Pancreas (tissue), 10 donors: ENCODE measurements around the gene SNX30. TPM values are rescaled to one million over a fixed set of nuclear protein-coding genes. Genes with fewer than 3 reads are reported as not detected.

Source experiments
- ATAC-seq, 4 donors: fragments of 200-7000 bp; cut with Tn5 transposase; one replicate each; pipeline versions ENCODE4 v1.8.0 to v1.9.1; 2020; ENCODE audit warnings: mild to moderate bottlenecking in 4 of 4, moderate library complexity in 4 of 4
- DNase-seq, 6 donors: peaks; one replicate each; pipeline ENCODE4 v3.0.0-alpha.2; 2020
- FAIRE-seq: peaks from 2 replicates; lab custom pipeline; 2012; peaks lifted over from hg19 to GRCh38; lab: Jason Lieb, UNC
- H3K27ac ChIP-seq, 4 donors: fragments of 200-600 bp; sonication (generic); 1 replicate in 3 of 4; 2 replicates in 1 of 4; pipeline versions ENCODE4 v1.5.0 to v1.8.0; 2020
- H3K27me3 ChIP-seq, 4 donors: fragments of 200-600 bp; one replicate each; pipeline ENCODE4 v1.8.0; 2021
- H3K36me3 ChIP-seq, 3 donors: fragments of 200-600 bp; sonication (generic) in 1 of 3; one replicate each; pipeline versions ENCODE4 v1.5.0 to v1.8.0; 2020 to 2021
- H3K4me1 ChIP-seq, 3 donors: fragments of 200-600 bp; one replicate each; pipeline ENCODE4 v1.8.0; 2021
- H3K4me3 ChIP-seq, 4 donors: fragments of 200-600 bp; sonication (generic) in 2 of 4; one replicate each; pipeline versions ENCODE4 v1.5.0 to v1.8.0; 2020 to 2021
- H3K9me3 ChIP-seq, 4 donors: fragments of 200-600 bp; one replicate each; pipeline ENCODE4 v1.8.0; 2021
- WGBS, 2 donors: extraction: QIAGEN DNeasy Blood & Tissue Kit; methylation state at CpG; one replicate each; pipeline ENCODE4 v1.1.7; 2013; 5-methylcytosine and 5-hydroxymethylcytosine counted together
- intact Hi-C, 3 donors: fragments of 100-400 bp; cut with DNase I; formaldehyde crosslinking; loops; one replicate each; pipeline versions ENCODE4 v1.11.1 to v1.14.2; 2022
- polyA plus RNA-seq, 2 donors: library from polyadenylated mRNA; stranded (reverse); fragments of 200-250 nt; gene quantifications; one replicate each; pipeline ENCODE4 v1.2.3, GENCODE V29; 2013
- total RNA-seq, 6 donors: library from RNA; stranded (reverse); fragmentation: NEBNext Ultra II Directional in 4 of 6; extraction: Animal tissue kit (Norgen Biotek cat#: 25700) in 4 of 6; gene quantifications; one replicate each; pipeline versions ENCODE4 v1.2.1 to v1.2.4, GENCODE V29; 2021 to 2023
- TF ChIP-seq, protein P1 (sequence below), 4 donors: fragments of 200-600 bp; sonication (generic) in 3 of 4; IDR thresholded peaks; one replicate each; pipeline versions ENCODE4 v1.5.0 to v1.8.0; 2021; ENCODE audit warnings: antibody characterized with exemption in 4 of 4
- donor health status: healthy with polysubstance abuse.
- donor health status: DM: no; HTN: no; CAD: no; lungs with moderate emphysema.
- donor health status: DM: no; HTN: no; CAD: no.
- donor health status: control.
- donor health status: control.
- donor health status: Bipolar disorder and iron deficiency.
- donor health status: DM: yes; HTN: yes; CAD: no.
- donor health status: DM: no; HTN: no; CAD: no.
- donor health status: DM: no; HTN: no; CAD: no.
- donor health status: DM: yes; HTN: yes; CAD: no.

Gene SNX30
- total and polyA plus RNA-seq, 8 donors: 2.1 to 8.2 (median 4.1) TPM

DNA sequence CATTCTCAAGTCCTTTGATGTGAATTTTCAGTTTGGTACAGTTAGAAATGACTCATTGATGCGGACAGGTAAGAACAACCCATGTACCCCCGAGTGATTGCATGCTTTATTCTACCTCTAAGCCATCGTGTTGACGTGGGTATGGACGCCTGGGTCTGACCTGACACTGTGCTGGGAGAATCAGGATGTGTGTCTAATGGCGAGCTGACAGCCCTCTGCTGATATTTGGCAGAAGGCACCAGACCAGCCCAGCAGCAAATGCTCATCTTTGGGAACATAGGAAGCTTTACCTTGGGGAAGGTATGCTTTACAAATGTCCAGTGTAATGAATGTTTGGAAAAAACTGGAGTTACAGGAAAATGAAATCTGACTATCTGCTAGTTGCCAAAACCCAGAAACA lies 120.0 kb downstream of the SNX30 start:
- H3K36me3 ChIP-seq: no peaks in the 10 kb centered on the region
- no peaks in the 10 kb centered on the region for H3K9me3 ChIP-seq
- DNase-seq: no peak
- H3K4me1 ChIP-seq: no peaks in the 10 kb centered on the region
- 85% methylated on average over 6 of the region's 6 CpGs for WGBS, 2 donors
- intact Hi-C loops: no loop called here
- no peaks in the 10 kb centered on the region for H3K27me3 ChIP-seq
- H3K4me3 ChIP-seq: no peak overlapping the region
- TF ChIP-seq, protein P1, sequence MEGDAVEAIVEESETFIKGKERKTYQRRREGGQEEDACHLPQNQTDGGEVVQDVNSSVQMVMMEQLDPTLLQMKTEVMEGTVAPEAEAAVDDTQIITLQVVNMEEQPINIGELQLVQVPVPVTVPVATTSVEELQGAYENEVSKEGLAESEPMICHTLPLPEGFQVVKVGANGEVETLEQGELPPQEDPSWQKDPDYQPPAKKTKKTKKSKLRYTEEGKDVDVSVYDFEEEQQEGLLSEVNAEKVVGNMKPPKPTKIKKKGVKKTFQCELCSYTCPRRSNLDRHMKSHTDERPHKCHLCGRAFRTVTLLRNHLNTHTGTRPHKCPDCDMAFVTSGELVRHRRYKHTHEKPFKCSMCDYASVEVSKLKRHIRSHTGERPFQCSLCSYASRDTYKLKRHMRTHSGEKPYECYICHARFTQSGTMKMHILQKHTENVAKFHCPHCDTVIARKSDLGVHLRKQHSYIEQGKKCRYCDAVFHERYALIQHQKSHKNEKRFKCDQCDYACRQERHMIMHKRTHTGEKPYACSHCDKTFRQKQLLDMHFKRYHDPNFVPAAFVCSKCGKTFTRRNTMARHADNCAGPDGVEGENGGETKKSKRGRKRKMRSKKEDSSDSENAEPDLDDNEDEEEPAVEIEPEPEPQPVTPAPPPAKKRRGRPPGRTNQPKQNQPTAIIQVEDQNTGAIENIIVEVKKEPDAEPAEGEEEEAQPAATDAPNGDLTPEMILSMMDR (IDR thresholded peaks at IDR 0.05): no peak
- FAIRE-seq: no peak
- no peak for ATAC-seq
- no peak overlapping the region for H3K27ac ChIP-seq

DNA sequence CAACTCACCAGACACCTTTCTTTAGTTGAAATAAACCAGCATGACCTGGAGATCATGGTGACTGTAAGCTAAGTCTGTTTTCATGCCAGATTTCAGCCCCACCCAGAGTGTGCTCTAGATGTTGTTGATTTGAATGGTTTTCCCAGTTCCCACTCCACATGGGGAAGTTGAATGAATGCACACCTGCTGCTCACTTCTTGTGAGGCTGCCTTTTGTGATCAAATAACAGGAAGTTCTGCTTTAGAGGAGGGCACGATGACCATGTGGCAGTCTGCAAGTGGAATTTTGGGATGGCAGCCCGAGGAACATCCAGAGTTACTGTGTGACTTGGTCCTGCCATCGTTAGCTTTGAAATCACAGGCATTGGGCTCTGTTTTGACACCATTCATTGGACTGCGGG lies 121.5 kb downstream of the SNX30 start:
- no peak for ATAC-seq
- Histone ChIP-seq H3K4me1 (no peaks in the 10 kb centered on the region), H3K9me3 (no peaks in the 10 kb centered on the region), H3K4me3 (no peak overlapping the region), H3K27ac (no peak overlapping the region), H3K36me3 (no peaks in the 10 kb centered on the region), H3K27me3 (no peaks in the 10 kb centered on the region)
- intact Hi-C loops: no loop called here
- no peak for DNase-seq
- no peak for FAIRE-seq
- TF ChIP-seq, protein P1 (IDR thresholded peaks at IDR 0.05): no peak
- 69 to 71% methylated on average over 4 of the region's 4 CpGs for WGBS, 2 donors

DNA sequence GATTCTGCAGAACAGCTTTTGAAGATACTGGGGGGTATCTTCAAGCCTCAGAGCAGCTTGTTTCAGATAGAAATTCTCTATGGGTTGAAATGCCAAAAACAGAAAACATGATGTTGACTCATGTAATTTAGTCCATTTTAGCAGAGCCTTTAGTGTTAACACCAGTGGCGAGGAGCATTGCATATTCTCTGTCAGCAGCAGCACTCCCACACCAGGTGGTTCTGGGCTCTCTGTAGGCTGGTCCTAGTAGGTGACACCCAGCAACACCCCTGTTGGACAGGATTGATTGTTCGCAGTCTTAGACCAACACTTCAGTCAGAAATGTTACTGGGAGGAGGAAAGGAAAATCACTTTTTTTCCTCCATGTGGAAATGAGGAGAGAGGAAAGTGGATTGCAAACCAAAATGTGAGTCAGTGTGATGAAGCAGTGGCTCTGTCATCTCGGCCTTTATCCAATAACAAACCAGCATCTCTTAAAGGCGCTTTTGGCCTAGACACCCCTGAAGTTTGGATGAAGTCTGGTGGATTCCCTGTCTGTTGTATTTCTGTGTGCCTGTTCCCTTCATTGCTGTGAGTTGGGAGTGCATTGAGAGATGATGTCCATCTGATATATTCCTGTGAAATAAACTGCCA lies 123.3 kb downstream of the SNX30 start:
- TF ChIP-seq, protein P1 (IDR thresholded peaks at IDR 0.05): no peak

DNA sequence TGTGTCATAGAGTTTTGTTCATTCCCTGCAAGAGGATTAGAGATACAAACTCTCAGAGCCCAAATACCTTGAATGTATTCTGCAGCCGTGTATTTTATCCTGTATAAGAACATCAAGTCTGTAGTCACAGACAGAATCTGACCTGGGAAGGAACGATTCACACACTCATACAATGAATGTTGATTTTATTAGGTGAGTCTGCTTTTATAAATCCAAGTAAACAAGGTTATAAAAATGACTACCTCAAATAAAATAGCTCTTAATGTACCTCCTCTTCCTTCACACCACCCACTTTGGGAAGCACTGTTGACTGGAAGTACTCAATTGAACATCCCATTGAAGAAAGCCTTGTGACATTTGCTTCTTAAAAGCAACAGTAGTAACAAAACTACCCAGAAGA lies 128.2 kb downstream of the SNX30 start:
- TF ChIP-seq, protein P1 (IDR thresholded peaks at IDR 0.05): no peak
- Histone ChIP-seq H3K9me3 (no peaks in the 10 kb centered on the region), H3K27me3 (no peaks in the 10 kb centered on the region), H3K36me3 (no peaks in the 10 kb centered on the region), H3K4me3 (no peak overlapping the region), H3K27ac (no peak overlapping the region), H3K4me1 (no peaks in the 10 kb centered on the region)
- intact Hi-C loops: no loop called here
- 82% methylated on average over 2 of the region's 2 CpGs for WGBS, 2 donors
- FAIRE-seq (no peak), DNase-seq (no peak), ATAC-seq (no peak)

More for the DNA sequence above, 123.3 kb downstream of the SNX30 start:
- H3K36me3 ChIP-seq: no peaks in the 10 kb centered on the region
- no peak overlapping the region for H3K27ac ChIP-seq
- no peaks in the 10 kb centered on the region for H3K4me1 ChIP-seq
- H3K4me3 ChIP-seq: no peak overlapping the region
- no peak for DNase-seq
- intact Hi-C loops: no loop called here
- FAIRE-seq: no peak
- 94 to 99% methylated on average over 4 of the region's 4 CpGs for WGBS, 2 donors
- no peaks in the 10 kb centered on the region for H3K9me3 ChIP-seq
- no peaks in the 10 kb centered on the region for H3K27me3 ChIP-seq
- no peak for ATAC-seq

DNA sequence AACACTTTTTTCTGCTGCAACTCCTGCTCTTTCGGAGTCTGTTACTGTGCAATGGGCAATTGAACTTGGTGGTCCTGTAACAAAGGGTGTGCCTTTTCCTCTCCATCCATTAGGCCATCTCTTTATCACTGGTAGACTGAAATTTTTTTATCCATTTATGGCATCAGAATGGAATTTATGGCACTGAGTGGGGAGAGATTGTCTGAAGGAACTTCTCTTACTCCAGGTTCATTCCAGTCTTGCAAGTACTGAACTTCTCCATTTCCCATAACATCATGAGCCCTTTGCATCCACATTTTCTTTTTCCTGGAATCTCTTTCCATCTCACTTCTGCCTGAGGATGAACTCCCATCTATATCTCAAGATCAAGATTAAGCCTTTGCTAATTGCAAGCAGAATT lies 130.1 kb downstream of the SNX30 start:
- TF ChIP-seq, protein P1 (IDR thresholded peaks at IDR 0.05): no peak
- Histone ChIP-seq H3K9me3 (no peaks in the 10 kb centered on the region), H3K4me3 (no peak overlapping the region), H3K36me3 (no peaks in the 10 kb centered on the region), H3K27ac (no peak overlapping the region), H3K4me1 (no peaks in the 10 kb centered on the region), H3K27me3 (no peaks in the 10 kb centered on the region)
- FAIRE-seq (no peak), DNase-seq (no peak), ATAC-seq (no peak)
- WGBS, 2 donors: 96 to 100% methylated on average over 1 of the region's 1 CpG
- intact Hi-C loops: no loop called here
